K562 (cell line): Measurements from ENCODE around the gene ECI1. TPM values are rescaled to one million over a fixed set of nuclear protein-coding genes. Genes with fewer than 3 reads are reported as not detected.

Experiments
- ATAC-seq: fragments of 200-7000 bp; cut with Tn5 transposase; 3 replicates; pipeline ENCODE4 v1.9.1; 2020; ENCODE audit warnings: moderate library complexity
- BruUV-seq: library from RNA; stranded (reverse); fragments of 400-500 nt; replicated peaks from 2 replicates; lab custom pipeline; 2021; lab: Mats Ljungman, UMichigan
- CTCF ChIA-PET: fragments of 300-600 bp; formaldehyde crosslinking; extraction: SDS; loops from one replicate; lab custom pipeline; 2021; ENCODE audit warnings: low intra/inter-chr PET ratio; lab: Yijun Ruan, JAX
- POLR2A ChIA-PET: fragments of 300-600, 350-650 bp; sonication (Branson Sonifier 250); formaldehyde crosslinking; extraction: SDS; loops from one replicate; lab custom pipeline; 2021; ENCODE audit warnings: antibody characterized with exemption, inconsistent platforms; lab: Yijun Ruan, JAX
- DNase-seq, 4 experiments: peaks; one replicate each; pipeline versions ENCODE4 v3.0.0 to v3.0.0-alpha.2; 2011 to 2018; ENCODE audit warnings: low spot score in 3 of 4, mixed read lengths in 3 of 4; ENCODE audit errors: extremely low read depth in 1 of 4
- FAIRE-seq: peaks from 2 replicates; lab custom pipeline; 2011; peaks lifted over from hg19 to GRCh38; lab: Jason Lieb, UNC
- H2AFZ ChIP-seq: 2 replicates; pipeline ENCODE4 v1.6.0; 2011; ENCODE audit warnings: low read depth, low read length, control low read depth, inconsistent platforms
- H3K27ac ChIP-seq: fragments of 200-600 bp; 3 replicates; pipeline ENCODE4 v1.8.0; 2011; ENCODE audit warnings: low read depth, mild to moderate bottlenecking, control low read depth, inconsistent platforms, low read length, moderate library complexity, mixed read lengths; ENCODE audit errors: extremely low read depth
- H3K27me3 ChIP-seq, 2 experiments: fragments of 300-600 bp in 1 of 2; 2 replicates in 1 of 2; 3 replicates in 1 of 2; pipeline versions ENCODE4 v1.6.0 to v1.8.0; 2011; ENCODE audit warnings: inconsistent platforms in 2 of 2, low read length in 2 of 2, mild to moderate bottlenecking in 1 of 2, mixed read lengths in 1 of 2, moderate library complexity in 1 of 2; ENCODE audit not compliant: control insufficient read depth in 2 of 2, insufficient read depth in 2 of 2
- H3K36me3 ChIP-seq: fragments of 300-600 bp; 3 replicates; pipeline ENCODE4 v1.8.0; 2011; ENCODE audit warnings: mild to moderate bottlenecking, low read length, inconsistent platforms; ENCODE audit not compliant: control insufficient read depth, insufficient read depth
- H3K4me1 ChIP-seq, 2 experiments: fragments of 200-600 bp in 1 of 2; replicated peaks in 1 of 2; 2 replicates in 1 of 2; 3 replicates in 1 of 2; pipeline versions ENCODE4 v1.5.1 to v1.8.0; 2011; ENCODE audit warnings: inconsistent platforms in 2 of 2, low read length in 2 of 2, mild to moderate bottlenecking in 1 of 2, mixed read lengths in 1 of 2, moderate library complexity in 1 of 2; ENCODE audit not compliant: control insufficient read depth in 2 of 2, insufficient read depth in 2 of 2
- H3K4me2 ChIP-seq: 2 replicates; pipeline ENCODE4 v1.6.1; 2011; ENCODE audit warnings: low read length, control low read depth, inconsistent platforms, mixed read lengths; ENCODE audit not compliant: insufficient read depth
- H3K4me3 ChIP-seq: fragments of 200-600 bp; sonication (generic), shearing (Covaris generic); 2 replicates; pipeline ENCODE4 v1.5.1; 2016; ENCODE audit warnings: control low read depth, inconsistent platforms
- H3K79me2 ChIP-seq: fragments of 200-600 bp; 3 replicates; pipeline ENCODE4 v1.8.0; 2011; ENCODE audit warnings: low read length, inconsistent platforms; ENCODE audit not compliant: control insufficient read depth, insufficient read depth
- H3K9ac ChIP-seq, 2 experiments: 2 replicates each; pipeline versions ENCODE4 v1.6.0 to v1.6.1; 2011; ENCODE audit warnings: low read depth in 2 of 2, low read length in 2 of 2, control low read depth in 1 of 2, inconsistent platforms in 1 of 2, mild to moderate bottlenecking in 1 of 2, mixed read lengths in 1 of 2; ENCODE audit not compliant: insufficient read depth in 1 of 2
- H3K9me1 ChIP-seq: one replicate; pipeline ENCODE4 v1.6.0; 2011; ENCODE audit warnings: inconsistent platforms, mild to moderate bottlenecking, low read length, moderate library complexity; ENCODE audit not compliant: control insufficient read depth, insufficient read depth
- H3K9me3 ChIP-seq: replicated peaks from 2 replicates; pipeline ENCODE4 v1.5.1; 2011; ENCODE audit warnings: low read depth, low read length, inconsistent platforms; ENCODE audit not compliant: control insufficient read depth, insufficient read depth
- H4K20me1 ChIP-seq: replicated peaks from 2 replicates; pipeline ENCODE4 v1.6.1; 2011; ENCODE audit warnings: low read length, inconsistent platforms, mixed read lengths; ENCODE audit not compliant: control insufficient read depth, insufficient read depth
- KAT8 ChIP-seq: fragments of 450-650 bp; IDR thresholded peaks from 2 replicates; pipeline ENCODE4 v1.6.1; 2016; ENCODE audit warnings: low read depth, mild to moderate bottlenecking
- L3MBTL2 ChIP-seq: fragments of 450-650 bp; IDR thresholded peaks from 2 replicates; pipeline ENCODE4 v1.6.1; 2016; ENCODE audit warnings: mild to moderate bottlenecking, moderate library complexity
- TCF7L2 ChIP-seq: fragments of 150-350 bp; IDR thresholded peaks from 2 replicates; pipeline ENCODE4 v1.6.1; 2016; ENCODE audit warnings: low read depth, mild to moderate bottlenecking, low read length, moderate library complexity
- YY1 ChIP-seq, 3 experiments: IDR thresholded peaks; 2 replicates each; pipeline ENCODE4 v1.6.1; 2011; ENCODE audit warnings: low read length in 2 of 3, mild to moderate bottlenecking in 2 of 3, moderate library complexity in 2 of 3, borderline replicate concordance in 1 of 3, control low read depth in 1 of 3, low read depth in 1 of 3; ENCODE audit not compliant: insufficient read depth in 3 of 3, insufficient replicate concordance in 2 of 3, control insufficient read depth in 1 of 3, insufficient read length in 1 of 3; ENCODE audit errors: extremely low read depth in 1 of 3
- ZNF655 ChIP-seq: fragments of 250-450 bp; sonication (Bioruptor Pico); IDR thresholded peaks from 2 replicates; pipeline ENCODE4 v1.5.0; 2021
- WGBS: fragments of 100-300 bp; shearing (Covaris generic); methylation state at CpG from one replicate; pipeline ENCODE4 v1.1.6; 2016; ENCODE audit warnings: low coverage, mixed read lengths; ENCODE audit not compliant: insufficient coverage; ENCODE audit errors: missing lambda C conversion rate; 5-methylcytosine and 5-hydroxymethylcytosine counted together
- in situ Hi-C: fragments of 300-500 bp; cut with MboI; formaldehyde crosslinking; loops from 4 replicates; pipeline ENCODE4 v1.15.0; 2018; ENCODE audit warnings: inconsistent platforms, mixed read lengths
- intact Hi-C: fragments of 100-400 bp; cut with micrococcal nuclease; formaldehyde crosslinking; loops from 2 replicates; pipeline ENCODE4 v1.14.2; 2022
- polyA plus RNA-seq, 8 experiments: library from polyadenylated mRNA; depleted of rRNA in 4 of 8; stranded (reverse) in 5 of 8; unstranded in 3 of 8; fragments of >200 nt; fragmentation: Nextera tagmentation in 2 of 8; fragmentation: Illumina TruSeq in 1 of 8; extraction: Ambion mirVana in 2 of 8; extraction: Trizol in 1 of 8; gene quantifications; 2 replicates each; pipeline versions ENCODE4 v1.2.1 to v1.2.3, GENCODE V29; 2011 to 2014; ENCODE audit warnings: inconsistent platforms in 1 of 8, missing spikeins in 1 of 8
- total RNA-seq, 7 experiments: library from RNA; depleted of rRNA in 6 of 7; stranded (reverse); fragments of >200 nt in 6 of 7; fragmentation: Illumina TruSeq in 2 of 7; extraction: Trizol in 2 of 7; gene quantifications; 2 replicates each; pipeline versions ENCODE4 v1.2.1 to v1.2.3, GENCODE V29; 2011 to 2021; ENCODE audit warnings: low replicate concordance in 1 of 7

The ECI1 gene
- total and polyA plus RNA-seq, 9 of the 15 experiments (the other 6 are each of a cell fraction or from before 2014, with no cell fraction given) = 4.7 to 189 (median 54.0) TPM

- POLR2A ChIA-PET = interaction anchor here (0.8 to 3.7 kb wide), 6 partner anchors 8 to 25 kb away, joined by 3 to 20 read pairs (median 4); partner anchors contain the start of genes DNASE1L2, ECI1 and PGP
- H3K9me3 ChIP-seq = no peaks in the 10 kb centered on the region
- no peak for ATAC-seq
- no peaks in the 10 kb centered on the region for H3K9me1 ChIP-seq
- no peak overlapping the region for H3K4me2 ChIP-seq
- intact Hi-C loops (no loop called here), in situ Hi-C loops (no loop called here)
- H3K9ac ChIP-seq = peak overlapping the region in 1 of 2 experiments; percentile 84; a peak in 1 of 4 replicates
- H3K4me1 ChIP-seq = peaks cover 9 to 66% of the 10 kb centered on the region in 2 experiments; a peak in 3 of 5 replicates
- TF ChIP-seq ZNF655 (CRISPR knock-in tag) (no peak), TCF7L2 (no peak), L3MBTL2 (no peak), YY1 (IDR thresholded peaks at IDR 0.05; ENCODE audit: borderline replicate concordance in 1 of 3, control insufficient read depth in 1 of 3, extremely low read depth in 1 of 3, insufficient read depth in 3 of 3, insufficient read length in 1 of 3, insufficient replicate concordance in 2 of 3, low read depth in 1 of 3, low read length in 2 of 3) (no peak), KAT8 (no peak)
- no peak for DNase-seq
- no TSS peak for BruUV-seq
- H3K4me3 ChIP-seq = no peak overlapping the region
- no peak for FAIRE-seq
- CTCF ChIA-PET = no interaction called here
- H2AFZ ChIP-seq = no peak overlapping the region
- H4K20me1 ChIP-seq = peaks cover 11% of the 10 kb centered on the region
- no peaks in the 10 kb centered on the region for H3K27me3 ChIP-seq
- H3K27ac ChIP-seq = no peak overlapping the region; the same call in 2 of the 3 replicates
- H3K79me2 ChIP-seq = peaks cover 53% of the 10 kb centered on the region
- H3K36me3 ChIP-seq = peaks cover 67% of the 10 kb centered on the region; the same call in 1 of the 3 replicates
- WGBS = 93% methylated on average over 6 of the region's 6 CpGs
These were observed 24.5 kb downstream of the ECI1 start for GRCh38 chr16:2226918-2227317.
